Neuron (in vitro differentiated cells): ENCODE measurements around the gene NDNF.
A peak's percentile ranks its signal among the peaks of the same experiment; 100 is the strongest.

Experiments
- H2AFZ ChIP-seq: one replicate; pipeline ENCODE4 v1.6.1; 2013; ENCODE audit warnings: low read depth, mild to moderate bottlenecking, inconsistent platforms, low read length, moderate library complexity
- H3K27me3 ChIP-seq: one replicate; pipeline ENCODE4 v1.6.1; 2013; ENCODE audit warnings: low read length; ENCODE audit not compliant: insufficient read depth
- H3K36me3 ChIP-seq: one replicate; pipeline ENCODE4 v1.6.1; 2013; ENCODE audit warnings: low read length; ENCODE audit not compliant: insufficient read depth
- H3K4me1 ChIP-seq: one replicate; pipeline ENCODE4 v1.6.1; 2013; ENCODE audit warnings: low read length; ENCODE audit not compliant: insufficient read depth
- H3K4me3 ChIP-seq: 2 replicates; pipeline ENCODE4 v1.5.1; 2013; ENCODE audit warnings: mild to moderate bottlenecking, low read length, moderate library complexity
- H3K9me3 ChIP-seq: one replicate; pipeline ENCODE4 v1.6.1; 2013; ENCODE audit warnings: low read length

The NDNF gene

GRCh38 chr4:121072224-121073003, at the start of gene NDNF:
Gene NDNF (minus strand): TSS chr4:121072535. CDS start chr4:121045837, 26,698 bp downstream.
- H3K27me3 ChIP-seq = no peaks in the 10 kb centered on the region
- H3K4me3 ChIP-seq = peak within 1 kb of the TSS; percentile 85
- no peaks in the 10 kb centered on the region for H3K9me3 ChIP-seq
- H3K4me1 ChIP-seq = peaks cover 32% of the 10 kb centered on the region
- H2AFZ ChIP-seq = peak within 1 kb of the TSS; percentile 89
- no peaks in the 10 kb centered on the region for H3K36me3 ChIP-seq

- Histone ChIP-seq H3K9me3 (no peaks in the 10 kb centered on the region), H3K36me3 (no peaks in the 10 kb centered on the region), H3K27me3 (peaks cover 5% of the 10 kb centered on the region), H3K4me1 (peaks cover 2% of the 10 kb centered on the region), H2AFZ (no peak overlapping the region), H3K4me3 (no peak overlapping the region)
These were observed 47.4 kb upstream of the NDNF start for GRCh38 chr4:121119715-121120114.

- Histone ChIP-seq H3K27me3 (peaks cover 5% of the 10 kb centered on the region), H3K36me3 (no peaks in the 10 kb centered on the region), H3K9me3 (no peaks in the 10 kb centered on the region), H3K4me3 (no peak overlapping the region), H2AFZ (no peak overlapping the region), H3K4me1 (peaks cover 12% of the 10 kb centered on the region)
These were observed 46.0 kb upstream of the NDNF start for GRCh38 chr4:121118344-121118743.

- Histone ChIP-seq H3K36me3 (no peaks in the 10 kb centered on the region), H3K4me1 (peaks cover 12% of the 10 kb centered on the region), H3K27me3 (no peaks in the 10 kb centered on the region), H2AFZ (no peak overlapping the region), H3K9me3 (no peaks in the 10 kb centered on the region), H3K4me3 (no peak overlapping the region)
These were observed 42.4 kb upstream of the NDNF start for GRCh38 chr4:121114756-121115155.

GRCh38 chr4:121112530-121112929, 40.2 kb upstream of the NDNF start:
- H2AFZ ChIP-seq = no peak overlapping the region
- no peaks in the 10 kb centered on the region for H3K27me3 ChIP-seq
- no peak overlapping the region for H3K4me3 ChIP-seq
- H3K4me1 ChIP-seq = peaks cover 12% of the 10 kb centered on the region
- no peaks in the 10 kb centered on the region for H3K36me3 ChIP-seq
- H3K9me3 ChIP-seq = no peaks in the 10 kb centered on the region

- Histone ChIP-seq H3K4me1 (no peaks in the 10 kb centered on the region), H2AFZ (no peak overlapping the region)
These were observed 36.2 kb upstream of the NDNF start for GRCh38 chr4:121108557-121108956.

GRCh38 chr4:121107507-121107906, 35.2 kb upstream of the NDNF start:
- Histone ChIP-seq H3K36me3 (no peaks in the 10 kb centered on the region), H3K9me3 (no peaks in the 10 kb centered on the region), H3K4me1 (no peaks in the 10 kb centered on the region), H2AFZ (no peak overlapping the region), H3K27me3 (no peaks in the 10 kb centered on the region), H3K4me3 (no peak overlapping the region)

More at GRCh38 chr4:121108557-121108956, 36.2 kb upstream of the NDNF start:
- Histone ChIP-seq H3K4me3 (no peak overlapping the region), H3K9me3 (no peaks in the 10 kb centered on the region), H3K27me3 (no peaks in the 10 kb centered on the region), H3K36me3 (no peaks in the 10 kb centered on the region)

GRCh38 chr4:121100093-121100775, 27.9 kb upstream of the NDNF start:
- Histone ChIP-seq H3K4me3 (no peak overlapping the region), H3K27me3 (no peaks in the 10 kb centered on the region), H3K36me3 (no peaks in the 10 kb centered on the region), H3K9me3 (no peaks in the 10 kb centered on the region), H2AFZ (no peak overlapping the region), H3K4me1 (no peaks in the 10 kb centered on the region)

GRCh38 chr4:121098266-121098665, 25.9 kb upstream of the NDNF start:
- H3K4me3 ChIP-seq = no peak overlapping the region
- no peaks in the 10 kb centered on the region for H3K4me1 ChIP-seq
- H3K27me3 ChIP-seq = no peaks in the 10 kb centered on the region
- H3K9me3 ChIP-seq = no peaks in the 10 kb centered on the region
- no peak overlapping the region for H2AFZ ChIP-seq
- no peaks in the 10 kb centered on the region for H3K36me3 ChIP-seq

GRCh38 chr4:121096629-121097028, 24.3 kb upstream of the NDNF start:
- Histone ChIP-seq H3K9me3 (no peaks in the 10 kb centered on the region), H3K27me3 (no peaks in the 10 kb centered on the region), H3K4me3 (no peak overlapping the region), H3K4me1 (no peaks in the 10 kb centered on the region), H2AFZ (no peak overlapping the region), H3K36me3 (no peaks in the 10 kb centered on the region)

- Histone ChIP-seq H3K4me1 (no peaks in the 10 kb centered on the region), H3K4me3 (no peak overlapping the region), H3K36me3 (no peaks in the 10 kb centered on the region), H3K27me3 (no peaks in the 10 kb centered on the region), H2AFZ (no peak overlapping the region), H3K9me3 (no peaks in the 10 kb centered on the region)
These were observed 23.9 kb upstream of the NDNF start for GRCh38 chr4:121096191-121096590.

GRCh38 chr4:121094297-121094966, 22.1 kb upstream of the NDNF start:
- no peaks in the 10 kb centered on the region for H3K27me3 ChIP-seq

GRCh38 chr4:121093261-121093660, 20.9 kb upstream of the NDNF start:
- Histone ChIP-seq H2AFZ (no peak overlapping the region), H3K4me1 (no peaks in the 10 kb centered on the region), H3K36me3 (no peaks in the 10 kb centered on the region), H3K4me3 (no peak overlapping the region), H3K27me3 (no peaks in the 10 kb centered on the region), H3K9me3 (no peaks in the 10 kb centered on the region)

More at GRCh38 chr4:121094297-121094966, 22.1 kb upstream of the NDNF start:
- no peaks in the 10 kb centered on the region for H3K36me3 ChIP-seq
- H3K9me3 ChIP-seq = no peaks in the 10 kb centered on the region
- no peak overlapping the region for H2AFZ ChIP-seq
- H3K4me1 ChIP-seq = no peaks in the 10 kb centered on the region
- H3K4me3 ChIP-seq = no peak overlapping the region
